Upper lobe of right lung (tissue), 1 donor: ENCODE results near the gene CEP20. TPM values are rescaled to one million over a fixed set of nuclear protein-coding genes. Genes with fewer than 3 reads are reported as not detected.

Experiments
- ATAC-seq: fragments of 200-7000 bp; cut with Tn5 transposase; one replicate; pipeline ENCODE4 v1.9.1; 2020; ENCODE audit warnings: mild to moderate bottlenecking, moderate library complexity
- DNase-seq: peaks from one replicate; pipeline ENCODE4 v3.0.0-alpha.2; 2020
- H3K27ac ChIP-seq: fragments of 200-600 bp; one replicate; pipeline ENCODE4 v1.8.0; 2022
- H3K27me3 ChIP-seq: fragments of 200-600 bp; one replicate; pipeline ENCODE4 v1.8.0; 2022; ENCODE audit warnings: mild to moderate bottlenecking
- H3K36me3 ChIP-seq: fragments of 200-600 bp; one replicate; pipeline ENCODE4 v1.8.0; 2022
- H3K4me1 ChIP-seq: fragments of 200-600 bp; one replicate; pipeline ENCODE4 v1.8.0; 2022
- H3K4me3 ChIP-seq: fragments of 200-600 bp; one replicate; pipeline ENCODE4 v1.8.0; 2022; ENCODE audit warnings: mild to moderate bottlenecking
- H3K9me3 ChIP-seq: fragments of 200-600 bp; one replicate; pipeline ENCODE4 v1.8.0; 2022
- CTCF ChIP-seq: fragments of 200-600 bp; IDR thresholded peaks from one replicate; pipeline ENCODE4 v1.8.0; 2022; ENCODE audit warnings: antibody characterized with exemption
- intact Hi-C: fragments of 100-400 bp; cut with DNase I; formaldehyde crosslinking; loops from one replicate; pipeline ENCODE4 v1.11.0; 2022
- total RNA-seq: library from RNA; stranded (reverse); fragmentation: NEBNext Ultra II Directional; extraction: Animal tissue kit (Norgen Biotek cat#: 25700); gene quantifications from one replicate; pipeline ENCODE4 v1.2.1, GENCODE V29; 2021
- donor health status: DM: no; HTN: yes; CAD: no; lungs with severe emphysema.

CEP20 gene
- total RNA-seq, 1 donor from 2014 or later: 30.3 TPM

DNA sequence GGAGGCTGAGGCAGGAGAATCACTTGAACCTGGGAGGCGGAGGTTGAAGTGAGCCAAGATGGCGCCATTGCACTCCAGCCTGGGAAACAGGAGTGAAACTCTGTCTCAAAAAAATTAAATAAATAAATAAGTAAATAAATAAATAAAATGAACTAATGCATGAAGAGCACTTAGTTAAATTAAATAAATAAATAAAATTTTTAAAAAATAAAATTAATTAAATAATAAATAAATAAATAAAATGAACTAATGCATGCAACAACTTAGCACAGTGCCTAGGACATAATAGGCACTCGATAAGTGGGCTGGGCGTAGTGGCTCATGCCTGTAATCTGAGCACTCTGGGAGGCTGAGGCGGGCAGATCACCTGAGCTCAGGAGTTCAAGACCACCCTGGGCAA, 15.6 kb upstream of the CEP20 start:
- Histone ChIP-seq H3K4me3 (no peak overlapping the region), H3K27me3 (no peaks in the 10 kb centered on the region), H3K27ac (no peak overlapping the region), H3K4me1 (no peaks in the 10 kb centered on the region), H3K36me3 (no peaks in the 10 kb centered on the region), H3K9me3 (no peaks in the 10 kb centered on the region)
- no peak for TF ChIP-seq CTCF
- DNase-seq: no peak
- ATAC-seq: no peak
- intact Hi-C loops: no loop called here

DNA sequence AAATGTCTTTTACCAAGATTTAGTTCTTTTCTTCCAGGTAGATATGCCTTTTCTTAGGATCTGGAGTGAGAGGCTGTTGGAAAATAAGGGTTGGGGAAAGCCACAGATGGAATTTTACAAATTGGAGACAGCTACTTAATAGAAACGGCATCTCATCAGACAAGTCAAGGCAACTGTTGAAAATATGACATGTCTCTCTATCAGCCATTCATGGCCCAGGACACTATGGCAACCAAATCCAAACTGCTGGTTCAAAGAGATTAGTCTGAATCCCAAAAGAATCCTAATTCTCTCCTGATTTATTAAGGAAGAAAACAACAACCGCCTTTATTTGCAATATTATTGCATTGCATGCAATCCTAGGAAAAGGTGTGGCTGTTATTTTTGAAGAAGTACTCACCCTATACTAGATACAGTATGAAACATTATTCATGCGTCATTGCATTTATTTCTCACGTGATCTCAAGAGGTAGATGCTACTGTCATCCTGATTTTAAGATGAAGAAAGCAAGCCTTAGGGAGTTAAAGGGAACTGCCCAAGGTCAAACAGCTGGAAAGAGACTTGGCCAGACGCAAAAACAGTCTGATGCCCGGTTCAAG, 12.6 kb upstream of the CEP20 start:
- Histone ChIP-seq H3K9me3 (no peaks in the 10 kb centered on the region), H3K4me1 (no peaks in the 10 kb centered on the region), H3K4me3 (no peak overlapping the region), H3K27ac (no peak overlapping the region), H3K36me3 (no peaks in the 10 kb centered on the region), H3K27me3 (no peaks in the 10 kb centered on the region)
- DNase-seq (no peak), ATAC-seq (no peak)
- no peak for TF ChIP-seq CTCF
- intact Hi-C loops: no loop called here

DNA sequence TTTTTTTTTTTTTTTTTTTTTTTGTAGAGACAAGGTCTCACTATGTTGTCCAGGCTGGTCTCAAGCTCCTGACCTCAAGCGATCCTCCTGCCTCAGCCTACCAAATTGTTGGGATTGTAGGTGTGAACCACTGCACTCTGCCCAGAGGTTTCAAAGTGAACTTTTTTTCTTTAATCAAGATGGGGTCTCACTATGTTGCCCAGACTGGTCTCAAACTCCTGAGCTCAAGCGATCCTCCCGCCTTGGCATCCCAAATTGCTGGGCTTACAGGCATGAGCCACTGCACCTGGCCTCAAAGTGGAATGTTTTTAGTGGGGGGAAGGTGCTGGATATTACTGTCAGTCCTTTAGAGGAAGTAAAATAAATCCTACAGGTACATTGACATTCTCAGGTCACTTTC, 12.0 kb upstream of the CEP20 start:
- DNase-seq (no peak), ATAC-seq (no peak)
- Histone ChIP-seq H3K36me3 (no peaks in the 10 kb centered on the region), H3K27ac (no peak overlapping the region), H3K4me3 (no peak overlapping the region), H3K4me1 (no peaks in the 10 kb centered on the region), H3K27me3 (no peaks in the 10 kb centered on the region), H3K9me3 (no peaks in the 10 kb centered on the region)
- intact Hi-C loops: no loop called here
- no peak for TF ChIP-seq CTCF

DNA sequence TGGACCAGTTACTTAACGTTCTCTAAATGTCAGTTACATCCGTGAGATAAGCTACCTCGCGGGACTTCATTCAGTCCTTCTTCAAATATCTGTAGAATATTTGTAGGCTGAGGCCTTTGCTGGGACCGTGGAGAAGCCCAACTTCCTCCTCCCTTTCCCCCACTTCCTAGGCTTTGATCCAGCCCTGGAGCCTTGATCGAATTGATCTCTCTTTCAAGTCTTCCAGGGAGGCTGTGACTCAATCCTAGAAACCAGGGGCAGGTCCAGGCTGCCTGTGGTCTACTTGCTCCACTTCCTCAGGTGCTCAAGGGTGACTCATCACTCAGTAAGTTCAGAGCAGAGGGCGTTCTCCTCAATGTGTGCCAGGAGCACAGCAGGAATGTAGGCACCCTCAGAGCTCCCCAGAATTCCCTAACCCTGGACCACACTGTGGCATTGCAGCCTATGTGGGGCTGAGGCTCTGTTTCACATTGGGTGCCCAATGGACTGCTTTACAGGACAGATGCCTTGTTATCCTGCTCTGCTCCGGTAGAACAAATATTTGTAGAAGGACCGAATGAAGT, 11.2 kb upstream of the CEP20 start:
- Histone ChIP-seq H3K27me3 (no peaks in the 10 kb centered on the region), H3K36me3 (no peaks in the 10 kb centered on the region), H3K4me1 (no peaks in the 10 kb centered on the region), H3K4me3 (no peak overlapping the region), H3K27ac (peak overlapping the region; percentile 30), H3K9me3 (no peaks in the 10 kb centered on the region)
- DNase-seq (peak; percentile 67), ATAC-seq (peak; percentile 95)
- TF ChIP-seq CTCF: no peak
- intact Hi-C loops: no loop called here

DNA sequence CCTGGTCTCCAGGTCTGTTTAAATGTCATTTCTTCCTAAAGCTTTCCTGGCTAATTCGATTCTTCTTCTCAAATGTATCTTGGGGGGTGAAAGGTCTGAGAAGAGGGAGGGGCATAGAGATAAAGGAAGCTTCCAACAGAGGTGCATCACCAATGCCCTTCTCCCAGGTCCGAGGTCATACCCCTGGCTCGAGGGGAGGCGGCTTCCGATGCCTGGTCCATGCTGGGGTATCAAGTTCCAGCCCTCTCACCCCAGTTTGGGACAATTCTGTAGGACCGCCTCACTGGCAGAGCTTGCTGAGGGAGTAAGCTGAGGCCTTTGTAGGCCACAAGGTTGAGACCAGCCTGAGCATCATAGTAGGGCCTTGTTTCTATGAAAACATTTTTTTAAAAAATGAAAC, 10.3 kb upstream of the CEP20 start:
- H3K36me3 ChIP-seq: no peaks in the 10 kb centered on the region
- no peaks in the 10 kb centered on the region for H3K4me1 ChIP-seq
- DNase-seq: no peak
- no peaks in the 10 kb centered on the region for H3K9me3 ChIP-seq
- H3K27ac ChIP-seq: no peak overlapping the region
- intact Hi-C loops: no loop called here
- no peak for TF ChIP-seq CTCF
- no peak overlapping the region for H3K4me3 ChIP-seq
- H3K27me3 ChIP-seq: no peaks in the 10 kb centered on the region
- ATAC-seq: no peak

DNA sequence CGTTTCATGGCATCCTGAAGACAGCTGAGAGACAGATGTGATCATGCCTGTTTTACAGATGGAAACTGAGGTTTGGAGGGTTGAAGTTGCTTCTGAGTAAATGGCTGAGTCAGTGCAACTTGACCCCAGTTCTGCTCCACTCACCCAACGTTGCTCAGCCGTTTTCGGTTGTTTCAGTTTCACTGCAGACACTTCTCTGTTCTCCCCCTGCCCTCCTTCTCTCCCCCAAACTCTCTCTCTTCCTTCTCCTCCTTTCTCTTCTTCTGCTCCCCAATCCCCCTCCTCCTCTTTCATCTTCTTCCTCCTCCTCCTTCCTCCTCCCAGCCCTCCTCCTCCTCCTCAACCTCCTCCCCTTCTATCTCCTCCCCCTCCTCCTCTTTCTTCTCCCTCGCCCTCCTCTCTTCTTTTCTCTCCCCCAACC, 9.4 kb upstream of the CEP20 start:
- Histone ChIP-seq H3K27me3 (no peaks in the 10 kb centered on the region), H3K27ac (no peak overlapping the region), H3K4me3 (no peak overlapping the region), H3K9me3 (no peaks in the 10 kb centered on the region), H3K4me1 (no peaks in the 10 kb centered on the region), H3K36me3 (no peaks in the 10 kb centered on the region)
- peak; percentile 42 for ATAC-seq
- DNase-seq: no peak
- intact Hi-C loops: no loop called here
- TF ChIP-seq CTCF: no peak
